Prostate gland (tissue), 2 donors: ENCODE data around the gene KNOP1. TPM values are rescaled to one million over a fixed set of nuclear protein-coding genes. Genes with fewer than 3 reads are reported as not detected.

Experiments used
- DNase-seq: peaks from one replicate; pipeline ENCODE4 v3.0.0-alpha.2; 2019; ENCODE audit warnings: low spot score
- H3K27ac ChIP-seq, 2 donors: fragments of 200-600 bp; sonication (generic); 2 replicates each; pipeline ENCODE4 v1.5.1; 2017 to 2019
- H3K27me3 ChIP-seq: fragments of 200-600 bp; sonication (generic); replicated peaks from 2 replicates; pipeline ENCODE4 v1.5.1; 2019; ENCODE audit not compliant: insufficient read depth
- H3K36me3 ChIP-seq, 2 donors: fragments of 200-600 bp; sonication (generic); 1 replicate in 1 of 2; 2 replicates in 1 of 2; pipeline versions ENCODE4 v1.5.1 to v1.8.1; 2017 to 2019
- H3K4me1 ChIP-seq: fragments of 200-600 bp; sonication (generic); replicated peaks from 2 replicates; pipeline ENCODE4 v1.5.1; 2019
- H3K4me3 ChIP-seq, 2 donors: fragments of 200-600 bp; sonication (generic); 2 replicates each; pipeline ENCODE4 v1.5.1; 2017 to 2019
- H3K9me3 ChIP-seq: fragments of 200-600 bp; sonication (generic); 2 replicates; pipeline ENCODE4 v1.5.1; 2017
- CTCF ChIP-seq, 4 experiments: fragments of 200-600 bp in 2 of 4; fragments of 450-650 bp in 2 of 4; sonication (generic) in 2 of 4; IDR thresholded peaks; 1 replicate in 3 of 4; 2 replicates in 1 of 4; pipeline ENCODE4 v1.5.1; 2016 to 2019; ENCODE audit warnings: antibody characterized with exemption in 4 of 4, mild to moderate bottlenecking in 2 of 4, moderate library complexity in 2 of 4
- POLR2A ChIP-seq: fragments of 450-650 bp; IDR thresholded peaks from one replicate; pipeline ENCODE4 v1.6.1; 2016; ENCODE audit warnings: antibody characterized with exemption, mild to moderate bottlenecking
- POLR2AphosphoS5 ChIP-seq: sonication (generic); formaldehyde crosslinking; IDR thresholded peaks from one replicate; pipeline ENCODE4 v1.6.1; 2017; ENCODE audit warnings: antibody characterized with exemption
- WGBS: methylation state at CpG from one replicate; pipeline ENCODE4 v1.1.5; 2018; 5-methylcytosine and 5-hydroxymethylcytosine counted together
- intact Hi-C: fragments of 100-400 bp; cut with DNase I; formaldehyde crosslinking; loops from one replicate; pipeline ENCODE4 v1.14.2; 2022
- total RNA-seq, 2 donors: library from RNA; depleted of rRNA; stranded (reverse); fragments of >200 nt; gene quantifications; one replicate each; pipeline ENCODE4 v1.1.0, GENCODE V29; 2016

The KNOP1 gene
- total RNA-seq, 2 donors from 2014 or later = 11.2 to 26.6 TPM

- WGBS = 97% methylated on average over 8 of the region's 8 CpGs
- Histone ChIP-seq H3K4me1 (peaks cover 9% of the 10 kb centered on the region), H3K4me3 (no peak overlapping the region), H3K27ac (peak overlapping the region; percentile 51 to 61), H3K9me3 (no peaks in the 10 kb centered on the region), H3K36me3 (no peaks in the 10 kb centered on the region), H3K27me3 (no peaks in the 10 kb centered on the region)
- DNase-seq = no peak
- TF ChIP-seq POLR2A (no peak), POLR2AphosphoS5 (no peak), CTCF (IDR thresholded peaks at IDR 0.05) (no peak)
- intact Hi-C loops = no loop called here
Measured at GRCh38 chr16:19699472-19699871, 18.6 kb downstream of the KNOP1 start.

- DNase-seq = no peak
- H3K36me3 ChIP-seq = no peaks in the 10 kb centered on the region
- TF ChIP-seq CTCF (IDR thresholded peaks at IDR 0.05) (no peak), POLR2A (no peak), POLR2AphosphoS5 (peak; percentile 14)
- peak overlapping the region; percentile 19 to 51 for H3K27ac ChIP-seq
- H3K4me1 ChIP-seq = peaks cover 9% of the 10 kb centered on the region
- 83% methylated on average over 19 of the region's 19 CpGs for WGBS
- no peaks in the 10 kb centered on the region for H3K27me3 ChIP-seq
- H3K4me3 ChIP-seq = no peak overlapping the region
- intact Hi-C loops = no loop called here
- H3K9me3 ChIP-seq = no peaks in the 10 kb centered on the region
Measured at GRCh38 chr16:19698480-19699465, 19.3 kb downstream of the KNOP1 start.

- peaks cover 9% of the 10 kb centered on the region for H3K4me1 ChIP-seq
- no peaks in the 10 kb centered on the region for H3K36me3 ChIP-seq
- no peak for DNase-seq
- intact Hi-C loops = no loop called here
- no peaks in the 10 kb centered on the region for H3K9me3 ChIP-seq
- 80% methylated on average over 8 of the region's 8 CpGs for WGBS
- peak overlapping the region in 1 of 2 donors; percentile 51 for H3K27ac ChIP-seq
- no peaks in the 10 kb centered on the region for H3K27me3 ChIP-seq
- H3K4me3 ChIP-seq = no peak overlapping the region
- peak; percentile 43 for TF ChIP-seq POLR2AphosphoS5
- no peak for TF ChIP-seq POLR2A
Measured at GRCh38 chr16:19697756-19698318, 20.2 kb downstream of the KNOP1 start.

- Histone ChIP-seq H3K27ac (peak overlapping the region; percentile 61 to 62), H3K36me3 (no peaks in the 10 kb centered on the region), H3K4me1 (peaks cover 9% of the 10 kb centered on the region), H3K27me3 (no peaks in the 10 kb centered on the region), H3K9me3 (no peaks in the 10 kb centered on the region), H3K4me3 (no peak overlapping the region)
- no peak for DNase-seq
- WGBS = 75% methylated on average over 10 of the region's 15 CpGs
- intact Hi-C loops = no loop called here
- no peak for TF ChIP-seq POLR2AphosphoS5
- no peak for TF ChIP-seq CTCF (IDR thresholded peaks at IDR 0.05)
- TF ChIP-seq POLR2A = no peak
Measured at GRCh38 chr16:19696961-19697360, 21.1 kb downstream of the KNOP1 start.

- DNase-seq = peak; percentile 75
- Histone ChIP-seq H3K27ac (peak overlapping the region; percentile 61 to 62), H3K4me3 (no peak overlapping the region), H3K9me3 (no peaks in the 10 kb centered on the region), H3K4me1 (peaks cover 9% of the 10 kb centered on the region), H3K27me3 (no peaks in the 10 kb centered on the region), H3K36me3 (no peaks in the 10 kb centered on the region)
- WGBS = 14% methylated on average over 10 of the region's 10 CpGs
- peak; percentile 82 for TF ChIP-seq POLR2AphosphoS5
- no peak for TF ChIP-seq POLR2A
- TF ChIP-seq CTCF (IDR thresholded peaks at IDR 0.05) = no peak
- intact Hi-C loops = no loop called here
Measured at GRCh38 chr16:19696328-19696727, 21.7 kb downstream of the KNOP1 start.
